ENCODE measurements around the gene MUC3A.

Gene MUC3A

GRCh38 chr7:100959894-100960293 lies 10.6 kb downstream of the MUC3A start:
- no peak for TF ChIP-seq CTCF (conservative IDR thresholded peaks at IDR 0.05; ENCODE audit: control insufficient read depth, insufficient read depth, low read depth, low read length)
- no peak overlapping the region for H3K4me3 ChIP-seq (ENCODE audit: control insufficient read depth, low read depth, low read length)

GRCh38 chr7:100962537-100962936 lies 13.2 kb downstream of the MUC3A start:
- no peak for TF ChIP-seq CTCF (conservative IDR thresholded peaks at IDR 0.05; ENCODE audit: control insufficient read depth, insufficient read depth, low read depth, low read length)
- H3K4me3 ChIP-seq (ENCODE audit: control insufficient read depth, low read depth, low read length): no peak overlapping the region

More at GRCh38 chr7:100959894-100960293, 10.6 kb downstream of the MUC3A start:
- DNase-seq (ENCODE audit: low read depth): no peak

GRCh38 chr7:100963386-100963785 lies 14.1 kb downstream of the MUC3A start:
- H3K4me3 ChIP-seq (ENCODE audit: control insufficient read depth, low read depth, low read length): no peak overlapping the region
- no peak for DNase-seq (ENCODE audit: low read depth)
- TF ChIP-seq CTCF (conservative IDR thresholded peaks at IDR 0.05; ENCODE audit: control insufficient read depth, insufficient read depth, low read depth, low read length): no peak

More at GRCh38 chr7:100962537-100962936, 13.2 kb downstream of the MUC3A start:
- no peak for DNase-seq (ENCODE audit: low read depth)

GRCh38 chr7:100963874-100964273 lies 14.5 kb downstream of the MUC3A start:
- TF ChIP-seq CTCF (conservative IDR thresholded peaks at IDR 0.05; ENCODE audit: control insufficient read depth, insufficient read depth, low read depth, low read length): no peak
- no peak for DNase-seq (ENCODE audit: low read depth)
- H3K4me3 ChIP-seq (ENCODE audit: control insufficient read depth, low read depth, low read length): no peak overlapping the region

GRCh38 chr7:100964630-100965029 lies 15.3 kb downstream of the MUC3A start:
- H3K4me3 ChIP-seq (ENCODE audit: control insufficient read depth, low read depth, low read length): no peak overlapping the region
- no peak for DNase-seq (ENCODE audit: low read depth)

GRCh38 chr7:100965045-100965722 lies 15.8 kb downstream of the MUC3A start:
- no peak for TF ChIP-seq CTCF (conservative IDR thresholded peaks at IDR 0.05; ENCODE audit: control insufficient read depth, insufficient read depth, low read depth, low read length)
- DNase-seq (ENCODE audit: low read depth): no peak
- H3K4me3 ChIP-seq (ENCODE audit: control insufficient read depth, low read depth, low read length): no peak overlapping the region

More at GRCh38 chr7:100964630-100965029, 15.3 kb downstream of the MUC3A start:
- no peak for TF ChIP-seq CTCF (conservative IDR thresholded peaks at IDR 0.05; ENCODE audit: control insufficient read depth, insufficient read depth, low read depth, low read length)

All from fibroblast of mammary gland (primary cell).